OCI-LY1 (cell line): ENCODE results near the gene CAMK2A.
"Not testable (repeated sequence)": the region's sequence is repeated elsewhere in the genome, so short reads cannot be mapped to it uniquely, and the experiment has no call there.

Source experiments
- EZH2 ChIP-seq: fragments of 200-600 bp; sonication (generic), shearing (Covaris generic); IDR thresholded peaks from 2 replicates; pipeline ENCODE4 v1.8.0; 2017; ENCODE audit warnings: borderline replicate concordance, mixed run types, mild to moderate bottlenecking, antibody characterized with exemption, low read length, moderate library complexity, mixed read lengths
- TF ChIP-seq, protein P1 (sequence below): fragments of 200-600 bp; sonication (generic), shearing (Covaris generic); IDR thresholded peaks from 2 replicates; pipeline ENCODE4 v1.5.1; 2017; ENCODE audit warnings: mild to moderate bottlenecking, antibody characterized with exemption, low read length, moderate library complexity, mixed read lengths

- TF ChIP-seq, protein P1, sequence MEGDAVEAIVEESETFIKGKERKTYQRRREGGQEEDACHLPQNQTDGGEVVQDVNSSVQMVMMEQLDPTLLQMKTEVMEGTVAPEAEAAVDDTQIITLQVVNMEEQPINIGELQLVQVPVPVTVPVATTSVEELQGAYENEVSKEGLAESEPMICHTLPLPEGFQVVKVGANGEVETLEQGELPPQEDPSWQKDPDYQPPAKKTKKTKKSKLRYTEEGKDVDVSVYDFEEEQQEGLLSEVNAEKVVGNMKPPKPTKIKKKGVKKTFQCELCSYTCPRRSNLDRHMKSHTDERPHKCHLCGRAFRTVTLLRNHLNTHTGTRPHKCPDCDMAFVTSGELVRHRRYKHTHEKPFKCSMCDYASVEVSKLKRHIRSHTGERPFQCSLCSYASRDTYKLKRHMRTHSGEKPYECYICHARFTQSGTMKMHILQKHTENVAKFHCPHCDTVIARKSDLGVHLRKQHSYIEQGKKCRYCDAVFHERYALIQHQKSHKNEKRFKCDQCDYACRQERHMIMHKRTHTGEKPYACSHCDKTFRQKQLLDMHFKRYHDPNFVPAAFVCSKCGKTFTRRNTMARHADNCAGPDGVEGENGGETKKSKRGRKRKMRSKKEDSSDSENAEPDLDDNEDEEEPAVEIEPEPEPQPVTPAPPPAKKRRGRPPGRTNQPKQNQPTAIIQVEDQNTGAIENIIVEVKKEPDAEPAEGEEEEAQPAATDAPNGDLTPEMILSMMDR, result not testable (repeated sequence)
- not testable (repeated sequence) for TF ChIP-seq EZH2
These were observed 41.1 kb downstream of the CAMK2A start for GRCh38 chr5:150248493-150248892.
